HCT116 (cell line): ENCODE measurements around the gene TRIM38. TPM values are rescaled to one million over a fixed set of nuclear protein-coding genes. Genes with fewer than 3 reads are reported as not detected.

Experiments used
- ATAC-seq: fragments of 200-7000 bp; cut with Tn5 transposase; 2 replicates; pipeline ENCODE4 v1.9.1; 2020; ENCODE audit warnings: mild to moderate bottlenecking, moderate library complexity
- BruUV-seq: library from RNA; stranded (reverse); fragments of 400-500 nt; replicated peaks from 2 replicates; lab custom pipeline; 2021; lab: Mats Ljungman, UMichigan
- CTCF ChIA-PET: fragments of 300-600 bp; sonication (Branson Sonifier 250); formaldehyde crosslinking; loops from one replicate; lab custom pipeline; 2021; ENCODE audit warnings: antibody characterized with exemption; lab: Charles Lee
- POLR2A ChIA-PET: fragments of 300-600, 350-600 bp; sonication (Branson Sonifier 250); formaldehyde crosslinking; loops from one replicate; lab custom pipeline; 2021; ENCODE audit warnings: antibody characterized with exemption; lab: Charles Lee
- RAD21 ChIA-PET, 2 experiments: fragments of 300-600 bp; sonication (Branson Sonifier 250); formaldehyde crosslinking; loops; one replicate each; lab custom pipeline; 2023; ENCODE audit warnings: low total read pairs in 2 of 2; ENCODE audit not compliant: uncharacterized antibody in 2 of 2, unreplicated experiment in 2 of 2, low non-redundant PET in 1 of 2; lab: Charles Lee
- DNase-seq: peaks from one replicate; pipeline ENCODE4 v3.0.0-alpha.2; 2010; ENCODE audit warnings: low read depth, low spot score
- H2AFZ ChIP-seq: fragments of 200-600 bp; shearing (Covaris generic), sonication (generic); 2 replicates; pipeline ENCODE4 v1.6.1; 2017; ENCODE audit warnings: low read depth, mixed run types, mixed read lengths, antibody characterized with exemption, low read length; ENCODE audit not compliant: poor library complexity, severe bottlenecking
- H3K27ac ChIP-seq: 2 replicates; pipeline ENCODE4 v1.5.1; 2012; ENCODE audit warnings: low read depth, low read length
- H3K27me3 ChIP-seq: fragments of 200-600 bp; sonication (generic); 2 replicates; pipeline ENCODE4 v1.6.1; 2016; ENCODE audit warnings: mixed run types, low read length, mixed read lengths; ENCODE audit not compliant: insufficient read depth
- H3K36me3 ChIP-seq, 2 experiments: fragments of 200-500 bp in 1 of 2; fragments of 200-600 bp in 1 of 2; sonication (Bioruptor generic) in 1 of 2; sonication (generic) in 1 of 2; 2 replicates each; pipeline versions ENCODE4 v1.5.1 to v1.6.1; 2014 to 2016; ENCODE audit warnings: low read length in 2 of 2, inconsistent platforms in 1 of 2, mixed read lengths in 1 of 2, mixed run types in 1 of 2; ENCODE audit not compliant: insufficient read depth in 2 of 2, control insufficient read depth in 1 of 2
- H3K4me1 ChIP-seq, 2 experiments: fragments of 200-600 bp in 1 of 2; sonication (generic) in 1 of 2; 2 replicates each; pipeline versions ENCODE4 v1.5.1 to v1.6.1; 2012 to 2017; ENCODE audit warnings: low read length in 2 of 2, inconsistent platforms in 1 of 2, mild to moderate bottlenecking in 1 of 2, mixed read lengths in 1 of 2, mixed run types in 1 of 2, moderate library complexity in 1 of 2; ENCODE audit not compliant: insufficient read depth in 2 of 2, control insufficient read depth in 1 of 2
- H3K4me2 ChIP-seq: fragments of 200-600 bp; sonication (generic); 2 replicates; pipeline ENCODE4 v1.6.1; 2017; ENCODE audit warnings: mixed run types, low read length, mixed read lengths
- H3K4me3 ChIP-seq, 2 experiments: fragments of 200-600 bp in 1 of 2; sonication (generic) in 1 of 2; replicated peaks in 1 of 2; 2 replicates each; pipeline ENCODE4 v1.5.1; 2011 to 2016; ENCODE audit warnings: low read length in 2 of 2, control low read depth in 1 of 2, low read depth in 1 of 2, mild to moderate bottlenecking in 1 of 2, mixed read lengths in 1 of 2, mixed run types in 1 of 2
- H3K79me2 ChIP-seq: fragments of 200-600 bp; sonication (generic); 2 replicates; pipeline ENCODE4 v1.6.1; 2017; ENCODE audit warnings: mild to moderate bottlenecking, mixed run types, low read length, moderate library complexity, mixed read lengths; ENCODE audit not compliant: insufficient read depth
- H3K9ac ChIP-seq: fragments of 200-600 bp; sonication (generic); 2 replicates; pipeline ENCODE4 v1.6.1; 2016; ENCODE audit warnings: low read length, mixed read lengths
- H3K9me2 ChIP-seq: fragments of 200-600 bp; sonication (generic), shearing (Covaris generic); 2 replicates; pipeline ENCODE4 v1.6.1; 2017; ENCODE audit warnings: mixed run types, mild to moderate bottlenecking, moderate library complexity; ENCODE audit not compliant: insufficient read depth
- H3K9me3 ChIP-seq, 2 experiments: fragments of 200-500 bp in 1 of 2; fragments of 200-600 bp in 1 of 2; sonication (Bioruptor generic) in 1 of 2; sonication (generic) in 1 of 2; 2 replicates each; pipeline ENCODE4 v1.6.1; 2014 to 2017; ENCODE audit warnings: low read length in 2 of 2, mixed read lengths in 2 of 2, inconsistent platforms in 1 of 2, low read depth in 1 of 2, mild to moderate bottlenecking in 1 of 2, mixed run types in 1 of 2, moderate library complexity in 1 of 2; ENCODE audit not compliant: control insufficient read depth in 1 of 2, insufficient read depth in 1 of 2
- H4K20me1 ChIP-seq: fragments of 200-600 bp; sonication (generic), shearing (Covaris generic); 2 replicates; pipeline ENCODE4 v1.6.1; 2017; ENCODE audit warnings: mixed run types, mild to moderate bottlenecking, moderate library complexity; ENCODE audit not compliant: insufficient read depth
- CBX3 ChIP-seq: IDR thresholded peaks from 2 replicates; pipeline ENCODE4 v1.6.1; 2012; ENCODE audit warnings: low read depth
- CEBPB ChIP-seq: IDR thresholded peaks from 2 replicates; pipeline ENCODE4 v1.6.1; 2012; ENCODE audit warnings: low read depth
- EGR1 ChIP-seq: IDR thresholded peaks from 2 replicates; pipeline ENCODE4 v1.6.1; 2012; ENCODE audit warnings: low read depth
- ELF1 ChIP-seq: IDR thresholded peaks from 2 replicates; pipeline ENCODE4 v1.6.1; 2012; ENCODE audit warnings: low read depth, borderline replicate concordance
- EZH2 ChIP-seq: fragments of 200-600 bp; sonication (generic); IDR thresholded peaks from 2 replicates; pipeline ENCODE4 v1.6.1; 2017; ENCODE audit warnings: antibody characterized with exemption, mixed run types
- EZH2phosphoT487 ChIP-seq: fragments of 200-600 bp; IDR thresholded peaks from 2 replicates; pipeline ENCODE4 v1.6.1; 2018; ENCODE audit warnings: antibody characterized with exemption, borderline replicate concordance
- FOSL1 ChIP-seq: IDR thresholded peaks from 2 replicates; pipeline ENCODE4 v1.6.1; 2012; ENCODE audit warnings: low read depth
- JUND ChIP-seq: IDR thresholded peaks from 2 replicates; pipeline ENCODE4 v1.6.1; 2012
- POLR2A ChIP-seq: IDR thresholded peaks from 2 replicates; pipeline ENCODE4 v1.7.0; 2011; ENCODE audit warnings: borderline replicate concordance; ENCODE audit not compliant: insufficient read depth, insufficient read length; ENCODE audit errors: extremely low read depth
- POLR2AphosphoS5 ChIP-seq: IDR thresholded peaks from 2 replicates; pipeline ENCODE4 v1.6.1; 2011; ENCODE audit warnings: mild to moderate bottlenecking, low read depth, low read length, moderate library complexity
- RAD21 ChIP-seq: IDR thresholded peaks from 2 replicates; pipeline ENCODE4 v1.6.1; 2012; ENCODE audit warnings: low read depth, mild to moderate bottlenecking
- SIN3A ChIP-seq: IDR thresholded peaks from 2 replicates; pipeline ENCODE4 v1.6.1; 2012; ENCODE audit warnings: low read depth
- SP1 ChIP-seq: IDR thresholded peaks from 2 replicates; pipeline ENCODE4 v1.6.1; 2012; ENCODE audit warnings: low read depth
- SRF ChIP-seq: IDR thresholded peaks from 2 replicates; pipeline ENCODE4 v1.6.1; 2012; ENCODE audit warnings: low read depth
- TCF7L2 ChIP-seq: IDR thresholded peaks from 2 replicates; pipeline ENCODE4 v1.7.0; 2011; ENCODE audit warnings: borderline replicate concordance, inconsistent platforms; ENCODE audit not compliant: insufficient read depth, insufficient read length; ENCODE audit errors: extremely low read depth
- YY1 ChIP-seq: IDR thresholded peaks from 2 replicates; pipeline ENCODE4 v1.6.1; 2011; ENCODE audit warnings: low read length, low read depth, moderate library complexity, mild to moderate bottlenecking; ENCODE audit not compliant: insufficient replicate concordance; ENCODE audit errors: extremely low read depth
- ZFX ChIP-seq: fragments of 450-650 bp; IDR thresholded peaks from 2 replicates; pipeline ENCODE4 v1.6.1; 2017
- ZNF274 ChIP-seq: fragments of 200-500 bp; sonication (Bioruptor generic); IDR thresholded peaks from 2 replicates; pipeline ENCODE4 v1.6.1; 2014; ENCODE audit warnings: mild to moderate bottlenecking, low read depth, low read length, inconsistent platforms
- intact Hi-C: fragments of 100-400 bp; cut with micrococcal nuclease; formaldehyde crosslinking; loops from 2 replicates; pipeline ENCODE4 v1.10.0; 2022
- total RNA-seq: library from RNA; stranded (reverse); gene quantifications from one replicate; pipeline ENCODE4 v1.2.1, GENCODE V29; 2021; ENCODE audit not compliant: unreplicated experiment
- TF ChIP-seq, protein P1 (sequence below), 3 experiments: fragments of 200-600 bp in 1 of 3; sonication (generic) in 1 of 3; IDR thresholded peaks in 2 of 3; conservative IDR thresholded peaks in 1 of 3; 2 replicates each; pipeline ENCODE4 v1.5.1; 2012 to 2017; ENCODE audit warnings: low read depth in 2 of 3, low read length in 2 of 3, antibody characterized with exemption in 1 of 3, borderline replicate concordance in 1 of 3, control low read depth in 1 of 3, mild to moderate bottlenecking in 1 of 3, mixed read lengths in 1 of 3, mixed run types in 1 of 3, moderate library complexity in 1 of 3; ENCODE audit not compliant: insufficient read depth in 1 of 3
- TF ChIP-seq, protein P2 (sequence below): IDR thresholded peaks from 2 replicates; pipeline ENCODE4 v1.6.1; 2012
- TF ChIP-seq, protein P3 (sequence below): IDR thresholded peaks from 2 replicates; pipeline ENCODE4 v1.6.1; 2011; ENCODE audit warnings: mild to moderate bottlenecking, low read length, moderate library complexity; ENCODE audit not compliant: insufficient replicate concordance; ENCODE audit errors: extremely low read depth

The TRIM38 gene
- total RNA-seq, 1 experiment from 2014 or later: 9.6 TPM

DNA sequence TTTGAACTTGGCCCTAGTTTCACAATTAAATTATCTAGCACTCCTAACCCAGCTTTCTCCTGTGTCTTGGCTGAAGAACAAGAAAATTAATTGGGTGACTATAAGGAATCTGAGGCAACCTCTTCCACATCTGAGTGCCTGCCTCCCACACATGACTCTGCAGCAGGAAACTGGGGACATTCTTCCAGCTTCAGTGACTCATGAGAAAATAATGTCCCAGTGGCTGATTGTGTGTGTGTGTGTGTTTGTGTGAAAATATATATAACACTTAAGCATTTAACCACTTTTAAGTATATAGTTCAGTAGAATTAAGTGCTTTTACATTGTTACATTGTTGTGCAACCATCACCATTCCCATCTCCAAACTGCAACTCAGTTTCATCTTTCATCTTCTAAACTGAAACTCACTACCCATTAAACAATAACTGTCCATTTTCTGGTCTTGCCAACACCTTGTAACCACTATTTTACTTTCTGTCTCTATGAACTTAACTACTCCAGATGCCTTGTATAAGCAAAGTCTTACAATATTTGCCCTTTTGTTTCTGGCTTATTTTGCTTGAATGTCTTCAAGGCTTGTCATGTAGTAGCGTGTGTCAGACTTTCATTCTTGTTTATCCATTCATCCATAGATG is 8.7 kb downstream of the TRIM38 start:
- Histone ChIP-seq H2AFZ (no peak overlapping the region), H3K36me3 (peaks cover 38 to 43% of the 10 kb centered on the region in 2 experiments; a peak in 3 of 4 replicates), H3K9ac (peak overlapping the region; percentile 62), H3K9me2 (no peaks in the 10 kb centered on the region), H3K4me2 (peak overlapping the region; percentile 79), H3K79me2 (no peaks in the 10 kb centered on the region), H3K27me3 (no peaks in the 10 kb centered on the region), H3K4me1 (peaks cover 16 to 19% of the 10 kb centered on the region in 2 experiments), H3K27ac (peak overlapping the region; percentile 59; the same call in 1 of the 2 replicates), H3K4me3 (peak overlapping the region in 1 of 2 experiments; percentile 39; a peak in 2 of 4 replicates), H4K20me1 (no peaks in the 10 kb centered on the region), H3K9me3 (no peaks in the 10 kb centered on the region)
- ChIA-PET RAD21 (no interaction called here), CTCF (interaction anchor here (1.9 kb wide), 1 partner anchor 21 kb away, joined by 13 read pairs; no protein-coding TSS in a partner anchor), POLR2A (interaction anchor here (0.9 to 1.9 kb wide), 5 partner anchors 8 to 55 kb away, joined by 4 to 13 read pairs (median 4); a partner anchor contains a TSS)
- DNase-seq (peak; percentile 73), ATAC-seq (peak; percentile 93)
- no TSS peak for BruUV-seq
- intact Hi-C loops: no loop called here
- no peak for TF ChIP-seq POLR2A
- TF ChIP-seq, protein P1, sequence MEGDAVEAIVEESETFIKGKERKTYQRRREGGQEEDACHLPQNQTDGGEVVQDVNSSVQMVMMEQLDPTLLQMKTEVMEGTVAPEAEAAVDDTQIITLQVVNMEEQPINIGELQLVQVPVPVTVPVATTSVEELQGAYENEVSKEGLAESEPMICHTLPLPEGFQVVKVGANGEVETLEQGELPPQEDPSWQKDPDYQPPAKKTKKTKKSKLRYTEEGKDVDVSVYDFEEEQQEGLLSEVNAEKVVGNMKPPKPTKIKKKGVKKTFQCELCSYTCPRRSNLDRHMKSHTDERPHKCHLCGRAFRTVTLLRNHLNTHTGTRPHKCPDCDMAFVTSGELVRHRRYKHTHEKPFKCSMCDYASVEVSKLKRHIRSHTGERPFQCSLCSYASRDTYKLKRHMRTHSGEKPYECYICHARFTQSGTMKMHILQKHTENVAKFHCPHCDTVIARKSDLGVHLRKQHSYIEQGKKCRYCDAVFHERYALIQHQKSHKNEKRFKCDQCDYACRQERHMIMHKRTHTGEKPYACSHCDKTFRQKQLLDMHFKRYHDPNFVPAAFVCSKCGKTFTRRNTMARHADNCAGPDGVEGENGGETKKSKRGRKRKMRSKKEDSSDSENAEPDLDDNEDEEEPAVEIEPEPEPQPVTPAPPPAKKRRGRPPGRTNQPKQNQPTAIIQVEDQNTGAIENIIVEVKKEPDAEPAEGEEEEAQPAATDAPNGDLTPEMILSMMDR (IDR thresholded peaks at IDR 0.05 in 2 of 3, conservative IDR thresholded peaks at IDR 0.05 in 1 of 3; ENCODE audit: borderline replicate concordance in 1 of 3, insufficient read depth in 1 of 3, low read depth in 2 of 3, low read length in 2 of 3): no peak
- peak; percentile 84 for TF ChIP-seq JUND
- TF ChIP-seq EZH2: no peak
- TF ChIP-seq ZNF274: no peak
- peak; percentile 87 for TF ChIP-seq EGR1
- TF ChIP-seq ZFX: no peak
- TF ChIP-seq SP1: peak; percentile 84
- peak; percentile 43 for TF ChIP-seq SRF
- no peak for TF ChIP-seq TCF7L2
- TF ChIP-seq CBX3: peak; percentile 64
- peak; percentile 80 for TF ChIP-seq CEBPB
- peak; percentile 54; the same call in 1 of the 2 replicates for TF ChIP-seq POLR2AphosphoS5
- no peak for TF ChIP-seq EZH2phosphoT487
- TF ChIP-seq, protein P2, sequence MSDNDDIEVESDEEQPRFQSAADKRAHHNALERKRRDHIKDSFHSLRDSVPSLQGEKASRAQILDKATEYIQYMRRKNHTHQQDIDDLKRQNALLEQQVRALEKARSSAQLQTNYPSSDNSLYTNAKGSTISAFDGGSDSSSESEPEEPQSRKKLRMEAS: 0 out of 2 replicates have a peak, but pooled peaks have one; percentile 37
- TF ChIP-seq FOSL1: peak; percentile 86
- no peak for TF ChIP-seq YY1
- TF ChIP-seq, protein P3, sequence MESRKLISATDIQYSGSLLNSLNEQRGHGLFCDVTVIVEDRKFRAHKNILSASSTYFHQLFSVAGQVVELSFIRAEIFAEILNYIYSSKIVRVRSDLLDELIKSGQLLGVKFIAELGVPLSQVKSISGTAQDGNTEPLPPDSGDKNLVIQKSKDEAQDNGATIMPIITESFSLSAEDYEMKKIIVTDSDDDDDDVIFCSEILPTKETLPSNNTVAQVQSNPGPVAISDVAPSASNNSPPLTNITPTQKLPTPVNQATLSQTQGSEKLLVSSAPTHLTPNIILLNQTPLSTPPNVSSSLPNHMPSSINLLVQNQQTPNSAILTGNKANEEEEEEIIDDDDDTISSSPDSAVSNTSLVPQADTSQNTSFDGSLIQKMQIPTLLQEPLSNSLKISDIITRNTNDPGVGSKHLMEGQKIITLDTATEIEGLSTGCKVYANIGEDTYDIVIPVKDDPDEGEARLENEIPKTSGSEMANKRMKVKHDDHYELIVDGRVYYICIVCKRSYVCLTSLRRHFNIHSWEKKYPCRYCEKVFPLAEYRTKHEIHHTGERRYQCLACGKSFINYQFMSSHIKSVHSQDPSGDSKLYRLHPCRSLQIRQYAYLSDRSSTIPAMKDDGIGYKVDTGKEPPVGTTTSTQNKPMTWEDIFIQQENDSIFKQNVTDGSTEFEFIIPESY: peak; percentile 13
- peak; percentile 42; the same call in 1 of the 2 replicates for TF ChIP-seq SIN3A
- no peak for TF ChIP-seq RAD21
- no peak; the same call in 1 of the 2 replicates for TF ChIP-seq ELF1
